CD14-positive monocyte (primary cell): Measurements from ENCODE around the gene FBXO41. TPM values are rescaled to one million over a fixed set of nuclear protein-coding genes. Genes with fewer than 3 reads are reported as not detected.

Source experiments
- DNase-seq, 3 donors: peaks; one replicate each; pipeline ENCODE4 v3.0.0-alpha.2; 2011 to 2022
- H2AFZ ChIP-seq: 2 replicates; pipeline ENCODE4 v1.6.0; 2012; ENCODE audit warnings: mild to moderate bottlenecking, low read depth, low read length, inconsistent platforms; ENCODE audit not compliant: insufficient read depth, poor library complexity, severe bottlenecking
- H3K27ac ChIP-seq, 2 donors: 1 replicate in 1 of 2; 2 replicates in 1 of 2; pipeline ENCODE4 v1.5.1; 2012 to 2013; ENCODE audit warnings: low read length in 2 of 2, control low read depth in 1 of 2, inconsistent platforms in 1 of 2, low read depth in 1 of 2, mild to moderate bottlenecking in 1 of 2
- H3K27me3 ChIP-seq, 2 donors: one replicate each; pipeline versions ENCODE4 v1.6.0 to v1.6.1; 2011 to 2013; ENCODE audit warnings: low read length in 2 of 2; ENCODE audit not compliant: control insufficient read depth in 2 of 2, insufficient read depth in 2 of 2
- H3K36me3 ChIP-seq, 2 donors: replicated peaks in 1 of 2; 1 replicate in 1 of 2; 2 replicates in 1 of 2; pipeline versions ENCODE4 v1.5.1 to v1.6.1; 2012 to 2013; ENCODE audit warnings: low read length in 2 of 2, control low read depth in 1 of 2, inconsistent platforms in 1 of 2, mild to moderate bottlenecking in 1 of 2; ENCODE audit not compliant: insufficient read depth in 2 of 2, control insufficient read depth in 1 of 2
- H3K4me1 ChIP-seq, 2 donors: 1 replicate in 1 of 2; 2 replicates in 1 of 2; pipeline versions ENCODE4 v1.5.1 to v1.6.1; 2012 to 2013; ENCODE audit warnings: low read length in 2 of 2, control low read depth in 1 of 2, inconsistent platforms in 1 of 2, mild to moderate bottlenecking in 1 of 2, moderate library complexity in 1 of 2; ENCODE audit not compliant: insufficient read depth in 2 of 2, control insufficient read depth in 1 of 2
- H3K4me2 ChIP-seq: replicated peaks from 2 replicates; pipeline ENCODE3; 2012; ENCODE audit warnings: low read length, moderate library complexity, mild to moderate bottlenecking; ENCODE audit not compliant: poor library complexity, severe bottlenecking; ENCODE audit errors: extremely low read depth
- H3K4me3 ChIP-seq, 3 experiments: fragments of 200-600 bp in 1 of 3; sonication (generic) in 1 of 3; replicated peaks in 1 of 3; 1 replicate in 2 of 3; 2 replicates in 1 of 3; pipeline ENCODE4 v1.5.1; 2011 to 2013; ENCODE audit warnings: low read length in 3 of 3, mild to moderate bottlenecking in 3 of 3, control low read depth in 2 of 3, low read depth in 2 of 3, inconsistent platforms in 1 of 3, moderate library complexity in 1 of 3
- H3K79me2 ChIP-seq: 2 replicates; pipeline ENCODE4 v1.6.0; 2012; ENCODE audit warnings: mild to moderate bottlenecking, control low read depth, inconsistent platforms, low read length, moderate library complexity; ENCODE audit not compliant: insufficient read depth
- H3K9ac ChIP-seq: 2 replicates; pipeline ENCODE4 v1.6.0; 2017; ENCODE audit warnings: low read length, mild to moderate bottlenecking; ENCODE audit not compliant: insufficient read depth, poor library complexity, severe bottlenecking
- H3K9me3 ChIP-seq, 2 donors: replicated peaks in 1 of 2; 1 replicate in 1 of 2; 2 replicates in 1 of 2; pipeline versions ENCODE4 v1.5.1 to v1.6.1; 2012 to 2013; ENCODE audit warnings: low read length in 2 of 2, control low read depth in 1 of 2; ENCODE audit not compliant: control insufficient read depth in 1 of 2, insufficient read depth in 1 of 2
- H4K20me1 ChIP-seq: 2 replicates; pipeline ENCODE4 v1.6.0; 2012; ENCODE audit warnings: mild to moderate bottlenecking, low read length, control low read depth, moderate library complexity; ENCODE audit not compliant: insufficient read depth
- H3K27ac Mint-ChIP-seq, 7 donors: one replicate each; pipeline ENCODE4 v1.8.0; 2020; ENCODE audit warnings: mild to moderate bottlenecking in 7 of 7, mixed read lengths in 7 of 7, moderate library complexity in 6 of 7, inconsistent platforms in 2 of 7
- H3K27me3 Mint-ChIP-seq, 3 donors: one replicate each; pipeline ENCODE4 v1.8.0; 2021 to 2022; ENCODE audit warnings: low read depth in 3 of 3, mild to moderate bottlenecking in 3 of 3, mixed read lengths in 3 of 3, moderate library complexity in 3 of 3, inconsistent platforms in 1 of 3
- H3K36me3 Mint-ChIP-seq, 2 donors: one replicate each; pipeline ENCODE4 v1.8.0; 2020; ENCODE audit warnings: mixed read lengths in 2 of 2, inconsistent platforms in 1 of 2, mild to moderate bottlenecking in 1 of 2
- H3K4me1 Mint-ChIP-seq: one replicate; pipeline ENCODE4 v1.8.0; 2020; ENCODE audit warnings: mild to moderate bottlenecking, mixed read lengths
- H3K4me3 Mint-ChIP-seq, 2 donors: one replicate each; pipeline ENCODE4 v1.8.0; 2020; ENCODE audit warnings: mild to moderate bottlenecking in 2 of 2, mixed read lengths in 2 of 2, moderate library complexity in 1 of 2
- H3K9me3 Mint-ChIP-seq, 7 donors: one replicate each; pipeline ENCODE4 v1.8.0; 2020 to 2022; ENCODE audit warnings: mixed read lengths in 7 of 7, mild to moderate bottlenecking in 6 of 7, moderate library complexity in 6 of 7, inconsistent platforms in 2 of 7
- CTCF ChIP-seq: fragments of 200-600 bp; IDR thresholded peaks from one replicate; pipeline ENCODE4 v1.8.0; 2022; ENCODE audit warnings: antibody characterized with exemption, mild to moderate bottlenecking
- WGBS: methylation state at CpG from one replicate; pipeline ENCODE4 v1.1.5; 2013; ENCODE audit warnings: missing lambda C conversion rate; ENCODE audit not compliant: insufficient coverage; 5-methylcytosine and 5-hydroxymethylcytosine counted together
- intact Hi-C, 2 donors: fragments of 100-400 bp; cut with micrococcal nuclease; formaldehyde crosslinking; loops; one replicate each; pipeline versions ENCODE4 v1.15.0 to v1.15.1; 2023
- polyA plus RNA-seq, 3 donors: library from polyadenylated mRNA; depleted of rRNA in 1 of 3; unstranded in 2 of 3; stranded (reverse) in 1 of 3; fragments of 300-500 nt in 2 of 3; fragments of >200 nt in 1 of 3; fragmentation: Illumina TruSeq in 2 of 3; gene quantifications; 1 replicate in 2 of 3; 2 replicates in 1 of 3; pipeline ENCODE4 v1.2.3, GENCODE V29; 2012 to 2021

Gene FBXO41
- polyA plus RNA-seq, 3 donors = 0.29 to 17.1 (median 0.52) TPM

- H3K9me3 ChIP-seq = no peaks in the 10 kb centered on the region
- Mint-ChIP-seq H3K36me3 (no peaks in the 10 kb centered on the region), H3K4me1 (no peaks in the 10 kb centered on the region), H3K27ac (no peak overlapping the region), H3K9me3 (peaks cover 0 to 11% (median 0%) of the 10 kb centered on the region in 7 donors), H3K4me3 (no peak overlapping the region), H3K27me3 (peaks cover 11 to 16% (median 12%) of the 10 kb centered on the region in 3 donors)
- 100% methylated on average over 2 of the region's 2 CpGs for WGBS
- no peak for TF ChIP-seq CTCF
- DNase-seq = no peak
- no peaks in the 10 kb centered on the region for H3K4me1 ChIP-seq
- H3K4me2 ChIP-seq = no peak overlapping the region
- no peak overlapping the region for H3K4me3 ChIP-seq
- H3K36me3 ChIP-seq = no peaks in the 10 kb centered on the region
- no peak overlapping the region for H3K9ac ChIP-seq
- H3K27me3 ChIP-seq = no peaks in the 10 kb centered on the region
- H2AFZ ChIP-seq = no peak overlapping the region
- intact Hi-C loops = no loop called here
- no peaks in the 10 kb centered on the region for H4K20me1 ChIP-seq
- H3K79me2 ChIP-seq = no peaks in the 10 kb centered on the region
- H3K27ac ChIP-seq = no peak overlapping the region
Measured at GRCh38 chr2:73314441-73314840, 30.2 kb upstream of the FBXO41 start.

GRCh38 chr2:73307720-73308119 lies 23.4 kb upstream of the FBXO41 start:
- Histone ChIP-seq H3K36me3 (no peaks in the 10 kb centered on the region), H2AFZ (no peak overlapping the region), H4K20me1 (no peaks in the 10 kb centered on the region), H3K4me1 (no peaks in the 10 kb centered on the region), H3K4me3 (no peak overlapping the region), H3K9me3 (no peaks in the 10 kb centered on the region), H3K4me2 (no peak overlapping the region), H3K27me3 (peaks cover 7 to 9% of the 10 kb centered on the region in 2 donors), H3K27ac (no peak overlapping the region), H3K79me2 (no peaks in the 10 kb centered on the region), H3K9ac (no peak overlapping the region)
- 81% methylated on average over 9 of the region's 9 CpGs for WGBS
- TF ChIP-seq CTCF = no peak
- Mint-ChIP-seq H3K27me3 (peaks cover 7 to 15% (median 11%) of the 10 kb centered on the region in 3 donors), H3K9me3 (peaks cover 0 to 6% (median 2%) of the 10 kb centered on the region in 7 donors), H3K27ac (peak overlapping the region in 1 of 7 donors; percentile 25), H3K36me3 (no peaks in the 10 kb centered on the region), H3K4me1 (no peaks in the 10 kb centered on the region), H3K4me3 (no peak overlapping the region)
- DNase-seq = no peak
- intact Hi-C loops = no loop called here
